Measurements from ENCODE around the gene SCT. TPM values are rescaled to one million over a fixed set of nuclear protein-coding genes. Genes with fewer than 3 reads are reported as not detected.

SCT gene
- total and polyA plus RNA-seq, 2 of the 4 experiments (the other 2 are of a cell fraction), result not detected

DNA sequence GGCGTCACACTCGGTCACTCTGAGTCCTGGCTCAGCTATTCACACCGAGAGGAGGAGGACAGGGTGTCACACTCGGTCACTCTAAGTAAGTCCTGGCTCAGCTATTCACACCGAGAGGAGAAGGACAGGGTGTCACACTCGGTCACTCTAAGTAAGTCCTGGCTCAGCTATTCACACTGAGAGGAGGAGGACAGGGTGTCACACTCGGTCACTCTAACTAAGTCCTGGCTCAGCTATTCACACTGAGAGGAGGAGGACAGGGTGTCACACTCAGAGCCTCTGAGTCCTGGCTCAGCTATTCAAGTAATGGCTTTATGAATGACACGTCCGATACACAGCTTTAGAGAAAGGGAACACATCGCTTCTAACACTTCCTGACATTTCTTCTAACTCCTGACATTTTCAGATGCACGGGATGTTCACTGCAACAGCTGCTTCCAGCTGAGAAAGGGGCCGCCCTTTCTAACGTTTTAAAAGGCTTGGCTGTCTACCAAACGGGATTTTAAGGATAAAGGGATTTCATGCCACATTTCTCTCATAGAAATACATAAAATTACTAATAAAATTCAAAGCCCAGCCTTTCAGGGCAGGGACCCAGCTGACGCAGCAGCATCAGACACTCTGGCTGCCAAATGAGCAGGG, 38.2 kb upstream of the SCT start:
- no peak for DNase-seq
- no peak overlapping the region for H2AFZ ChIP-seq (replicated peaks; ENCODE audit: low read length, poor library complexity)

More for the DNA sequence above, 38.2 kb upstream of the SCT start:
- no peak overlapping the region for H4K91ac ChIP-seq (ENCODE audit: insufficient read depth, low read depth, low read length)
- H3K4me3 ChIP-seq (ENCODE audit: insufficient read depth, low read depth, low read length), result no peak overlapping the region
- no peaks in the 10 kb centered on the region for H3K9me3 ChIP-seq (ENCODE audit: control insufficient read depth, insufficient read depth, low read length)
- no peaks in the 10 kb centered on the region for H3K27me3 ChIP-seq (ENCODE audit: control insufficient read depth, insufficient read depth, low read length)
- TF ChIP-seq RFX5 (IDR thresholded peaks at IDR 0.05; ENCODE audit: low read depth, low read length) (no peak), CEBPB (IDR thresholded peaks at IDR 0.05; ENCODE audit: low read depth, low read length) (no peak), USF2 (IDR thresholded peaks at IDR 0.05; ENCODE audit: low read depth, low read length) (no peak), BHLHE40 (IDR thresholded peaks at IDR 0.05; ENCODE audit: low read depth, low read length) (no peak), ELK1 (IDR thresholded peaks at IDR 0.05; ENCODE audit: borderline replicate concordance, low read depth, low read length) (no peak), FOS (IDR thresholded peaks at IDR 0.05; ENCODE audit: low read depth, low read length) (no peak)
- H3K36me3 ChIP-seq (ENCODE audit: control insufficient read depth, insufficient read depth, low read length), result peaks cover 22% of the 10 kb centered on the region
- peaks cover 5% of the 10 kb centered on the region; the same call in 1 of the 2 replicates for H3K4me1 ChIP-seq (ENCODE audit: control insufficient read depth, insufficient read depth, low read length)
- H3K27ac ChIP-seq (ENCODE audit: insufficient read depth, low read length), result peak overlapping the region; percentile 20; the same call in 1 of the 2 replicates
- H2BK15ac ChIP-seq (ENCODE audit: low read depth, low read length), result no peak overlapping the region
- dilution Hi-C loops (cut with HindIII; ENCODE audit: low sequenced_read_pairs, unreplicated experiment) (no loop called here), in situ Hi-C loops (cut with MboI; ENCODE audit: low sequenced_read_pairs) (no loop called here), intact Hi-C loops (cut with micrococcal nuclease) (no loop called here)
- no peak overlapping the region for H4K5ac ChIP-seq (ENCODE audit: low read depth, low read length)
- H3K9me1 ChIP-seq (ENCODE audit: insufficient read depth, low read length), result no peaks in the 10 kb centered on the region
- no peak overlapping the region for H2AK5ac ChIP-seq (ENCODE audit: low read depth, low read length)
- H4K20me1 ChIP-seq (ENCODE audit: insufficient read depth, low read length), result peaks cover 8% of the 10 kb centered on the region
- no peak overlapping the region; the same call in 1 of the 2 replicates for H3K23ac ChIP-seq (ENCODE audit: low read depth, low read length)
- ATAC-seq (ENCODE audit: low read depth), result no peak
- no TSS peak for BruUV-seq (replicated peaks)
- H2AK9ac ChIP-seq (replicated peaks; ENCODE audit: low read depth, low read length, poor library complexity), result no peak overlapping the region
- no peak overlapping the region; the same call in 1 of the 2 replicates for H3K14ac ChIP-seq (replicated peaks; ENCODE audit: low read depth, low read length)
- no peak overlapping the region for H2BK20ac ChIP-seq (ENCODE audit: low read depth, low read length)
- WGBS, 2 experiments (ENCODE audit: extremely low coverage in 2 of 2, insufficient read length in 1 of 2), result 100% methylated on average over 1 of the region's 15 CpGs; no CpG with 5 or more reads in 1 of the 2 experiments
- H2BK120ac ChIP-seq (ENCODE audit: low read depth, low read length), result no peak overlapping the region
- ChIA-PET POLR2A (ENCODE audit: unreplicated experiment) (no interaction called here), CTCF (no interaction called here)
- peaks cover 13 to 23% of the 10 kb centered on the region in 2 experiments; a peak in 3 of 4 replicates for H3K79me1 ChIP-seq (ENCODE audit: low read depth in 1 of 2, low read length in 2 of 2)
- H3K56ac ChIP-seq (ENCODE audit: extremely low read depth, insufficient read depth, low read length), result no peak overlapping the region
- no peak overlapping the region for H3K9ac ChIP-seq (ENCODE audit: low read depth, low read length)
- no peak overlapping the region for H3K18ac ChIP-seq (ENCODE audit: low read depth, low read length)
- H2BK5ac ChIP-seq (ENCODE audit: low read depth, low read length, poor library complexity, severe bottlenecking), result no peak overlapping the region
- no peak overlapping the region for H4K8ac ChIP-seq (ENCODE audit: low read depth in 2 of 2, low read length in 2 of 2)
- H3K4ac ChIP-seq (ENCODE audit: low read depth, low read length), result no peak overlapping the region
- H3K4me2 ChIP-seq (ENCODE audit: low read depth, low read length), result no peak overlapping the region

Measured in IMR-90 (cell line).